Measurements from ENCODE around the gene ARRDC3.
A peak's percentile ranks its signal among the peaks of the same experiment; 100 is the strongest.
"Not testable (repeated sequence)": the region's sequence is repeated elsewhere in the genome, so short reads cannot be mapped to it uniquely, and the experiment has no call there.

ARRDC3 gene

DNA sequence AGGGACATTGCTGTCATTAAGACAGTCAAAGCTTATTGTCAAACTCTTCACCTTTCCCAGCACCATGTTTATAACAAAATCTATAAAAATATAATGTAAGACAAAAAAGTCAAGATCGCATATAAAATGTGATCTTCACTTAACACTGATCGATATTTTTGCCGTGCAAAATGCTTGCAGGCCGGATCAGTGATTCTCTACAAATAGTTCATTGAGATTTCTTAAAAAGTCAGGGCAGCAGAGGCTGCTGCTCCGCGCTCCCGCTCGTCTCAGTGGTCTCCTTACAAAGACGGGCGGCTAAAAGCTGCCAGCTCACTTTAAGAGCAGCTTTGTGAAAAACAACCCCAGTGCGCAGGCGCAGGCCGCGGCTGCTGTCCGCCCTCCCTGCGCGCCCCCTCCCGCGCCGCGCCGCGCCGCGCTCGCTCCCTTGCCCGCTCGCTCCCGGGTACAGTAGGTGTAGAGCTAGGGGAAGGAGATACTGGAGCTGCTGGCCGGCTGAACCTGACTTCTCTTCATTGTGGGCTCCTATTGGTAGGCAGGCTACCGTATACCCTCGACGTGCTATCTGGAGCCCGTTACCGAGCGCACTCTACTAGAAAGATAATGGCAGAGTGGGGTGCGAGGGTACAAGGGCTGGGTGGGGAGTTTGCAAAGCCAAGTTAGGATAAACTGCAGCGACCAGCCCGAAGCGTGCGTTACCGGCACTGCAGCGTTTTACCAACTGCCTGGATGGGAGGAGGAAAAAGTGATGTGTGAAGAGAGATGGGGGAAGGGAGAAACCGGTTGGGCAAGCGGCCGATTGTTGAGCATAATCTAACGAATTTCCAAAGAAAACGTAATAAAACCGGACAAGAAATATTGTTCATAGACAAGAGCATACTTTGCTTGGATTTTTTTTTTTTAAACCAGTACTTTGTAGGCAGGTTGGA, at the start of gene ARRDC3:
Gene ARRDC3, minus strand, starts transcription at position 291 of the 929 bp plus-strand sequence. Its CDS starts 225 bp downstream, at position 66.
- peak; percentile 95 for DNase-seq (ENCODE audit: low read depth)

- no peak for DNase-seq (ENCODE audit: low read depth)
Measured at GRCh38 chr5:91430949-91431348, 47.8 kb upstream of the ARRDC3 start.

DNA sequence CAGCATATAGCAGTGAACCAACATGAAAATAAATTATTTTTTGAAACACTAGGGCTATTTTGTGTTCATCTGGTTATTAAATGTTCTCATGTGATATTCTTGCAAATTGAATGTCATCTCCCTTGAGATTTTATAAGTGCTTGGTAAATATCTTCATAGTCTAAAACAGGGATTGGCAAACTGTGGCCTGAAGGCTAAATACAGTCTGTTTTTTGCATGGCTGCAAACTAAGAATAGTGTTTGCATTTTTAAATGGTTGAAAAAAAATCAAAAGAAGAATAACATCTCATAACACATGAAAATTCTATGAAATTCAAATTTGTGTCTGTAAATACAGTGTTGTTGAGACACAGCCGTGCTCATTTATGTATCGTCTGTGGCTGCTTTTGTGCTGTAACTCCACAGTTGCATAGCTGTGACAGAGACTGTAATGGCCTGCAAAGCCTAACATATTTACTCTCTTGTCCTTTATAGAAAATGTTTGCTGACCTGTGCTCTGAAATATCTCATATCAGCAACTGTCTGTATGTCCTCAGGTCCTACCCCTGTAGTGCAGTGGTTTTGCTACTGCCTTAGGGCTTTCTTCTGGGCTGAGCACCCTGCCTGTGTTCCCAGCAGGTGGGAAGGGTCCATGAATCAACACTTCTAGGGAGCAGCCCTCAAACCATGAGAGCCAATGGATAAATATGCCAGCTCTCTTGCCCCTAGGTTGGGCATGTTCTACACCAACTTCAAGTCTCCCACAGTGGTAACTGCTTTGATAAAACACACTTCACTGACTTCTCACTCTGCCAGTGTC, 41.7 kb upstream of the ARRDC3 start:
- no peak for DNase-seq (ENCODE audit: low read depth)

DNA sequence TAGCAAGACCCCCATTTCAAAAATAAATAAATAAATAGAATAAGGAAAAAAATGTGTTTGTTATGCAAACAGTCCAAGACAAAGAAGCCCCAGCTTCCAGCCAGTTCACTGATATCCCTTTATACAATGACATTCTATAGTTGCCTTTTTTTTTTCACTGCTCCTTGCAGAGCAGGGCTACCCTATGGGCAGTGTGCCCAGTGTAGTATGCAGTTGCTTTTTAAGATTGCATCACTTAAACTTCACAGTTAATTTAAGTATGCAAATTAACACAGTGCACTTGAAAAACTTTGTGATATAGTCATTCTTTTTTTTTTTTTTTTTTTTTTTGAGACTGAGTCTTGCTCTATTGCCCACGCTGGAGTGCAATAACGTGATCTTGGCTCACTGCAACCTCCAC, 40.8 kb upstream of the ARRDC3 start:
- no peak for DNase-seq (ENCODE audit: low read depth)

DNA sequence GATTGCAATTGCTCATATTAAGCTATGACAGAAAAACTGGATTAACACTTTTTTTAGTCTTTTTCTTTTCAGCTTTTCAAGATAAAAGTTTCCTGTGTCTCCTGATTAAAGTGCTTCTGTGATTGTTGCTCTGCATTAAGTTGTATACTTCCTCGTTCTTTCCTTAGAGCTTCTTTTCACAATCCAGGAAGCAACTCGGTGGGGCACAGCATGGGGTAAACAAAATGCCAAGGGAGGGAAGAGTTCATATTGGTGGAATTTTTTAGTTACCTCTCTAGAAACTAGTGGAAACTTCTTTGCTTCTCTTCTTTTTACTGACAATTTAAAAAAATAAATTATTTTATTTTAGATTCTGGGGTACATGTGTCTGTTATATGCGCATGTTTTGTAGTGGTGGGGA, 37.8 kb upstream of the ARRDC3 start:
- DNase-seq (ENCODE audit: low read depth), result no peak

DNA sequence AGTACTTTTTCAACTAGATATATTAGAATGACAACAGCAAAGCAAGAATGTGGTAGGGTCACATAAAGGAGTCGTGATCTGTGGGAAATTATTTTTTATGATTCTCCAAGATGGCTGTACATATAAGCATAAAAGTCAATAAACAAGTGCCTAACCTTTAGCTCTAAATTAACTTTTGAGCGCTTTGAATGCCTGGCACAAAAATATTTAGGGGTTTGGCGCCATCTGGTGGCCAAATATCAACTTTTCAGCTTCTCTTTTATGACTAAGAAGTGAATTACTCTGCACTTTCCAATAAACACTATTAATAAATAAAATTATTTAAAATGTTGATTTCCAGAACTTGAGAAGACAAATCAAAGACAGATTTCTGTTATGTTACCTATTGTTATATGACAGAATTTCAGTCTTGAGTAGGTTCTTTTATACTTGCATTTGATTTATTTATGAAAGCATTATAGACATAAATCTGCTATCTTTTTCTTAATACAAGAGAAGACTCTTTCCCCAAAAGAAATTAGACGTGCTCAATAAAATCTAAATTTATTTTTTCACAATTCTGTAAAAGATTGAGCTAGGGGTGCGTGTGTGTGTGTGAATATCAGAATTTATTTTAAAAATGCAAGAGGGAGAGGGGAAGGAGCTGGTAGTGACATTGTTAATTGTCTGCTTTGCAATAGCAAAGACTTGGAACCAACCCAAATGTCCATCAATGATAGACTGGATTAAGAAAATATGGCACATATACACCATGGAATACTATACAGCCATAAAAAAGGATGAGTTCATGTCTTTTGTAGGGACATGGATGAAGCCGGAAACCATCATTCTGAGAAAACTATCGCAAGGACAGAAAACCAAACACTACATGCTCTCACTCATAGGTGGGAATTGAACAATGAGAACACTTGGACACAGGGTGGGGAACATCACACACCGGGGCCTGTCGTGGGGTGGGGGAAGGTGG, 36.7 kb upstream of the ARRDC3 start:
- peak; percentile 47 for DNase-seq (ENCODE audit: low read depth)

GRCh38 chr5:91419136-91419535, 36.0 kb upstream of the ARRDC3 start:
- DNase-seq (ENCODE audit: low read depth), result no peak

- DNase-seq (ENCODE audit: low read depth), result no peak
Measured at GRCh38 chr5:91418158-91418557, 35.0 kb upstream of the ARRDC3 start.

- peak; percentile 26 for DNase-seq (ENCODE audit: low read depth)
Measured at GRCh38 chr5:91417219-91417618, 34.1 kb upstream of the ARRDC3 start.

DNA sequence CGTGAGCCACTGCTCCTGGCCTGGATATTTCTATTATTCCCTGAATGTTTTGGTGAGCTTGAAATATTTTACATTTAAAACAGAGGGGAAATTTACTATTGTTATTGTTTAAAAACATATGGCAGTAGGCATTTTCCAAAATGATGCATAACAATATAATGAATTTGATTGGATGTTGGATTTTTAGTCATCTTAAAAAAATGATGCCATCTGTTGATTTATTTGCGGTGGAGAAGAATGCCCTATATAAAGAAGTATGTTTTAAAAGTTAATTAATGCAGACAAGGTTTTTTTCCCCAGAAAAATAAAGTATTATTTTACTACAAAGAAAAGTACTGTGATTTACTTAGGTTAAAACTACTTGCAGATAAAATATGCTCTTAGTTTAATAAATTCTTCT, 33.4 kb upstream of the ARRDC3 start:
- DNase-seq (ENCODE audit: low read depth), result no peak

- DNase-seq (ENCODE audit: low read depth), result no peak
Measured at GRCh38 chr5:91409304-91409703, 26.2 kb upstream of the ARRDC3 start.

DNA sequence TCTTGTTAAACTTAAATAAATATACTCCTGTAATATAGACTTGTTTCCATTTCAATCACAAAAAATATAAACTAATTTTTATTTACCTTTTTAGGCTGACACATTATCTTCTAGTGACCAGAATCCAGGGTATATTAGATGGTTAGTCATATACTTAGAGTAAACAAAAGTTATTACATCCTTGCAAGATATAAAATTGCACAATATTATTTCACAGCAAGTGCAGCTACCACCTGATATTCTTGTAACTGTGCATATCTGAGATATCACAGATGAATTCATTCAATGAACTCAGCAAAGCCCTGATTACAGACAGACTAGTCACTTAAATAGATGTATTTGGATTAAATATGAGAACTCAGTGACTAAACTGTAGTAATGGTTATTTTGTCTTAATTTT, 25.6 kb upstream of the ARRDC3 start:
- DNase-seq (ENCODE audit: low read depth), result no peak

GRCh38 chr5:91407204-91407603, 24.1 kb upstream of the ARRDC3 start:
- DNase-seq (ENCODE audit: low read depth), result no peak

DNA sequence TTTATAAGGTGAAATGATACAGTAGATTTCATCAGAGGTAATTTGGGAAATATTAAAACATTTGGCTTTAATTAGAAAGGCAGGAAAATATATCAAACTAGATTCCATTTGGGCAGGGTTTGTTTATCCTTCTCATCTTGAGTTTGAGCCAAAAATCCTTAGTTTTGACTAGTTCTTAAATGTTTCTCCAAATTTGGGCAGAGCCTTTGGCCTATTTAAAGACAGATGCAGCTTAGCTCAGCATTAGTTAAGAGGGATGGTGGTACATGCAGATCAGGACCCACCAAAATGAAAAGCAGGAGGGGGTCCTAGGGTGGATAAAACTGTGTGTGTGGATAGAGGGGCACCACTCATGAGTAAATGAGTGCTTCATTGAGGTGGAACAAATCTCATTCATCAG, 20.3 kb upstream of the ARRDC3 start:
- no peak for DNase-seq (ENCODE audit: low read depth)

DNA sequence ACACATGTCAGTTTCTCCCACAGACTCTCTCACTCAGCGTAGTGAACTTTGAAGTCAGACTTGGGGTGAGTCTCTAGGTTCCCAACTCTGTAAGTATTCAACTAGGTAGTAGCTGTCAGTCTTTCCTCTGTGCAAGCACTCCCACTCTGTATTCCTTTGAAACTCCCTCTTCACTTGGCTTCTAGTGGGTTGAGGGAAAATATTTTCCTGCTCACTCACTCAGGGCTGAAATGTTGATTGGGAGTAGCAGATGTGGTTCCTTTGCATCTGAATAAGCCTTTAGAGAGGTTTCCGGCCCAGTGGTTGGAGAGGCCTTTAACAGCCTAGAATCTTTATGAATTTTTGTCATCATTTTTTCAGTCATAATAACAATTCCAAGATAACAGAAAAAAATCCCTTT, 18.1 kb upstream of the ARRDC3 start:
- DNase-seq (ENCODE audit: low read depth), result no peak

DNA sequence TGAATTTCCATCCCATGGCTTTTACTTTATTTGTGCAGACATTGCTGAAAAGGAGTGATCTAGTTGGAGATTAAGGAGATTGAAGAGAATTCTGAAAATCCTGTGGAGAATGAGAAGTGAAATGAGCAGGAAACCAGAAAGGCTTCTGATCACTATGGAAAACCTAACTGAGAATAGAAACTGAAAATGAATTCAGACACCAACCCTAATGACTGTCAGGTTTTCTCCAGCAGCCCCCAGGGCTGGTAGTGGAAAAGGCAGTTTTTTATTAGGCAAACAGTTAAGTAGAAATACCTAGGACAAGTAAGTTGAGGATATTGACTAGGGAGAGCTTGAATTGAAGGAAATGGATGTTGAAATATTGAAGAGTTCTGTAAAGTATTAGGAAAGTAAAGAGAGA, 14.7 kb upstream of the ARRDC3 start:
- DNase-seq (ENCODE audit: low read depth), result no peak

DNA sequence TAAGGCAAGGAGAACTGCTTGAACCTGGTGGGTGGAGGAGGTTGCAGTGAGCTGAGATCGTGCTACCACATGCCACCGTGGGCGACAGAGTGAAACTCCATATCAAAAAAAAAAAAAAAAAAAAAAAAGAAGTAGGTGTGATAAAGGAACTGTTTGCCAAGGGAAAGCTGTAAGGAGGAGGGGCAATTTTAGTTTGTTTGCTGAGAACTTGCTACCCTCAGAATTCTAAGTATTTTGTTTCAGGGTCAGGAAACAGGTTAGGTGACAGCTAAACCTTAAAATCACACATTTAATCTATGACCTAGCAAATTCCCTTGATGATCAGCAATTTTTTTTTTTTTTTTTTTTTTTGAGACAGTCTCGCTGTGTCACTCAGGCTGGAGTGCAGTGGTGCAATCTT, 7.2 kb upstream of the ARRDC3 start:
- no peak for DNase-seq (ENCODE audit: low read depth)

DNA sequence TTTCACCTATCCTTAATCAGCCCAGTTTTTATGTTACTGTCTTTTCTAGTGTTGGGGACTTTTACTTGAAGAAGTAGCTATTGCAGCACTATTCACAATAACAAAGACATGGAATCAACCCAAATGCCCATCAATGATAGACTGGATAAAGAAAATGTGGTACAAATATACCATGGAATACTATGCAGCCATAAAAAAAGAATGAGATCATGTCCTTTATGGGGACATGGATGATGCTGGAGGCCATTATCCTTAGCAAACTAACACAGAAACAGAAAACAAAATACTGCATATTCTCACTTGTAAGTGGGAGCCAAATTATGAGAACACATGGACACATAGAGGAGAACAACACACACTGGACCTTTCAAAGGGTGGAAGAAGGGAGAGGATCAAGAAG, 6.4 kb upstream of the ARRDC3 start:
- not testable (repeated sequence) for DNase-seq (ENCODE audit: low read depth)

- DNase-seq (ENCODE audit: low read depth), result no peak
Measured at GRCh38 chr5:91388362-91388761, 5.2 kb upstream of the ARRDC3 start.

DNA sequence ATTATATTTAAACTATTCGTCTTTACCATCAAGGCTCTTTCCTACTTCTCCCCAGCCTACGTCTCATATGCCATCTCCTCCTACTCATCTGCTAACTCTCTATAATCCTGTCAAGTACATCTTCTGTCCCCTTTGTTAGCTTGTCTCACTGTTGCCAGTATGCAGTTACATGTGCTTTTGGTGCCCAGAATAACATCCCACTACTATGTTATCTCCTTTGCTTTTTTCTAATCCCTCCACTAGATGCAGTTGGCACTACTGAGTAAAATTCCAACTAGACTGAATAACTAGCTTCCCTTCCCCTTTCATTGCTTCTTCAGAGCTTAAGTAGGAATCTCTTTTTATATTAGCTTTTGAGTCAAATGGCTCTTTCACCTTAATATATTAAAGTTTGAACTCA, 3.0 kb upstream of the ARRDC3 start:
- DNase-seq (ENCODE audit: low read depth), result no peak

DNA sequence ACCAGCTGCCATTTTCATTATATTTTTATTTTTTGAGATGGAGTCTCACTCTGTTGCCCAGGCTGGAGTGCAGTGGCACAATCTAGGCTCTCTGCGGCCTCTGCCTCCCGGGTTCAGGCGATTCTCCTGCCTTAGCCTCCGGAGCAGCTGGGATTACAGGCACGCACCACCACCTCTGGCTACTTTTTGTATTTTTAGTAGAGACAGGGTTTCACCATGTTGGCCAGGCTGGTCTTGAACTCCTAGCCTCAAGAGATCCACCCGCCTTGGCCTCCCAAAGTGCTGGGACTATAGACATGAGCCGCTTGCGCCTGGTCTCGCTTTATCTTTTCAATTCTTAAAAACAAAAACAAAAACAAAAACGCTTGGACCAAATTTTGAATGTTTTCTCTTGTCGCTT, 2.5 kb upstream of the ARRDC3 start:
- not testable (repeated sequence) for DNase-seq (ENCODE audit: low read depth)

All from fibroblast of the conjunctiva (primary cell).